Measurements from ENCODE around the gene PTK7.
A peak's percentile ranks its signal among the peaks of the same experiment; 100 is the strongest.

Gene PTK7

GRCh38 chr6:43180058-43180457 is 103.9 kb downstream of the PTK7 start:
- DNase-seq (ENCODE audit: low spot score) = no peak

- DNase-seq (ENCODE audit: low spot score) = no peak
These were observed 104.9 kb downstream of the PTK7 start for GRCh38 chr6:43180985-43181384.

GRCh38 chr6:43181621-43181941 is 105.5 kb downstream of the PTK7 start:
- no peak for DNase-seq (ENCODE audit: low spot score)

GRCh38 chr6:43181942-43182860 is 106.1 kb downstream of the PTK7 start, which contains the start of gene CUL9:
TSS of gene CUL9 (plus strand) at chr6:43182196. CDS start at chr6:43184311, 2,115 bp downstream.
- DNase-seq (ENCODE audit: low spot score) = peak; percentile 74

DNA sequence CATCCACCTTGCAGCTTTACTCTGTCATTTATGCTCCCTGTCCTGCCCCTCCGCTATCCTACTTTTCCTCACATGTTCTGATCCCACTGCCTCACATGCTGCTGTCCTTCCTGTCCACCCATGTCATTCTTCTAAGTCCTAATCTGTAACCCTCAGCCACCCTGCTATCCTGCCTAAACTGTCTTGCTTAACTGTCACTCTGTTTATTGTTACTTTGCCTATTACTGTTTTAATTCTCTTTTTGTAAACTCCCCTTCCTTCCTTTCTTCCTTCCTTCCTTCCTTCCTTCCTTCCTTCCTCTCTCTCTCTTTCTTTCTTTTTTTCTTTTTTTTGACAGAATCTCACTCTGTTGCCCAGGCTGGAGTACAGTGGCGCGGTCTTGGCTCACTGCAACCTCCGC is 107.3 kb downstream of the PTK7 start:
- no peak for DNase-seq (ENCODE audit: low spot score)

- DNase-seq (ENCODE audit: low spot score) = no peak
These were observed 108.3 kb downstream of the PTK7 start for GRCh38 chr6:43184268-43184985.

- DNase-seq (ENCODE audit: low spot score) = no peak
These were observed 109.4 kb downstream of the PTK7 start for GRCh38 chr6:43185391-43185985.

DNA sequence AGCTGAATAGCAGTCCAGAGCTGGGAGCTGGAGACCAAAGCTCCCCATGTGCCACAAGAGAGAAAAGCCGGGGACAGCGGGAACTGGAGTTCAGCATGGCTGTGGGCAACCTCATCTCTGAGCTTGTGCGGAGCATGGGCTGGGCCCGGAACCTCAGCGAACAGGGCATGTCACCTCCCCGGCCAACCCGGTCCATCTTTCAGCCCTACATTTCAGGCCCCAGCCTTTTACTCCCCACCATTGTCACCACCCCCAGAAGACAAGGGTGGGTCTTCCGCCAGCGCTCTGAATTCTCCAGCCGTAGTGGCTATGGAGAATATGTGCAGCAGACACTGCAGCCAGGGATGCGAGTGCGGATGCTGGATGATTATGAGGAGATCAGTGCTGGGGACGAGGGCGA is 109.9 kb downstream of the PTK7 start:
- DNase-seq (ENCODE audit: low spot score) = no peak

DNA sequence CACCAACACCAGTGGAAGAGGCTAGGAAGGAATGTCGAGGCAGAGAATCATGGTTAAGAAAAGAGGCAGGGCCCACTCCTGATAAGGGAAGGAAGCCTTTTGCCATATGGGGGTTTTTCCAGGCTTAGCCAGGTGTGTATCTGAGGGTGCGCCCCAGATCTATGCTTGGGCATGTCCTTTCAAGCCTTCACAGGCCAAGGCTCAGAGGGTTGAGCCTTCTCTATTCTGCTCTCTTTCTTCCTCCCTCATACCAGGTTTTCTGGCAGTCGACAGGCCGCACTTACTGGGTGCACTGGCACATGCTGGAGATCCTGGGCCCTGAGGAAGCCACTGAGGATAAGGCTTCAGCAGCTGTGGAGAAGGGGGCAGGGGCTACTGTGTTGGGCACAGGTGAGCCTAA is 110.6 kb downstream of the PTK7 start:
- no peak for DNase-seq (ENCODE audit: low spot score)

DNA sequence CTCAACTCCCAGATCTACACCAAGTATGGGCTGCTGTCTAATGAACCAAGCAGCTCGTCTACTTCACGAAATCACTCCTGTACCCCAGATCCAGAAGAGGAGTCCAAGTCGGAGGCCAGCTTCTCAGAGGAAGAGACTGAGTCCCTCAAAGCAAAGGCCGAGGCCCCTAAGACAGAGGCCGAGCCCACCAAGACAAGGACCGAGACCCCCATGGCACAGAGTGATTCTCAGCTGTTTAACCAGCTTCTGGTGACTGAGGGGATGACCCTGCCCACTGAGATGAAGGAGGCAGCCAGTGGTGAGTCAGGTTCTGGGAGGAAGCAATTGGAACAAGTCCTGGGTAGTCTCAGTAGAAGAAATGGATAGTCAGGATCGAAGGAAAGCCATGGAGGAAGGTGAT is 111.7 kb downstream of the PTK7 start:
- no peak for DNase-seq (ENCODE audit: low spot score)

GRCh38 chr6:43188426-43188825 is 112.3 kb downstream of the PTK7 start:
- no peak for DNase-seq (ENCODE audit: low spot score)

GRCh38 chr6:43189776-43190304 is 113.7 kb downstream of the PTK7 start:
- DNase-seq (ENCODE audit: low spot score) = no peak

DNA sequence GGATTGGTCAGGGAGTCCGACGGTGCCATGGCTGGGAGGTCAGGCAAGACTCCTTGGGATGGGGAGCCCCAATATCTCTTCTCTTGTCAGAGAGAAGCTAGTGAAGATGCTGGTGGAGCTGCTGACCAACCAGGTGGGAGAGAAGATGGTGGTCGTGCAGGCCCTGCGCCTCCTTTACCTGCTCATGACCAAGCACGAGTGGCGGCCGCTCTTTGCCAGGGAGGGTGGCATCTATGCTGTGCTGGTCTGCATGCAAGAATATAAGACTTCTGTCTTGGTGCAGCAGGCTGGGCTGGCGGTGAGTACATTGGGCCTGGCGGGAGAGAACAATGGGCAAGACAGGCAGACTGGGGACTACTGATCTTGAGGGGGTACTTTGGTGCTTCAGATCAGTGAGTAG is 116.8 kb downstream of the PTK7 start:
- no peak for DNase-seq (ENCODE audit: low spot score)

GRCh38 chr6:43193929-43194328 is 117.8 kb downstream of the PTK7 start:
- DNase-seq (ENCODE audit: low spot score) = no peak

GRCh38 chr6:43196337-43196736 is 120.2 kb downstream of the PTK7 start:
- no peak for DNase-seq (ENCODE audit: low spot score)

- DNase-seq (ENCODE audit: low spot score) = no peak
These were observed 123.8 kb downstream of the PTK7 start for GRCh38 chr6:43199912-43200311.

DNA sequence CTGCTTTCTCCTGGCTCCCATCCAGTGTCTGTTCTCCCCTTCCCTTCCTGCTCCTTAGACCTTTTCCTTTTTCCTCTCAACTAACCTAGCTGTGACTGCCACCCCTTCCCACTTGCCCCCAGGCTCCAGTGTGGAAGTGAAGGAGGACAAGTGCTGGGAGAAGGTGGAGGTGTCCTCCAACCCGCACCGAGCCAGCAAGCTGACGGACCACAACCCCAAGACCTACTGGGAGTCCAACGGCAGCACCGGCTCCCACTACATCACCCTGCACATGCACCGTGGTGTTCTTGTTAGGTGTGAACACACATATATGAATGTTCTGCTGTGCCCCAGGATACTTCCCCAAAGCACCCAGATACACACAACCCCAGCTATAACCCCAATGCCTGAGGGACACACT is 124.4 kb downstream of the PTK7 start:
- no peak for DNase-seq (ENCODE audit: low spot score)

DNA sequence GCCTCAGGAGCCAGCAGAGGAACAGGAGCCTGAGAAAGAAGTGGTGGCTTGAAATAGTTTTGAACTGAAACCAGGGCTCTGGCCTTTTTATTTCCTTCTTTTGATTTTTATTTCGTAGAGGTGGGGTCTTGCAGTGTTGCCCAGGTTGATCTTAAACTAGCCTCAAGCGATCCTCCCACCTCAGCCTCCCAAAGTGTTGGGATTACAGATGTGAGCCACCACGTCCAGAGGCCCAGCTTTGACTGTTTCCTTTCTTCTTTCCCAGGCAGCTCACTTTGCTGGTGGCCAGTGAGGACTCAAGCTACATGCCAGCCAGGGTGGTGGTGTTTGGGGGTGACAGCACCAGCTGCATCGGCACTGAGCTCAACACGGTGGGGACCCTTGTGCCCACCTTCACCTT is 126.3 kb downstream of the PTK7 start:
- no peak for DNase-seq (ENCODE audit: low spot score)

GRCh38 chr6:43203029-43203717 is 127.1 kb downstream of the PTK7 start:
- DNase-seq (ENCODE audit: low spot score) = no peak

GRCh38 chr6:43203718-43204095 is 127.6 kb downstream of the PTK7 start:
- no peak for DNase-seq (ENCODE audit: low spot score)

- no peak for DNase-seq (ENCODE audit: low spot score)
These were observed 128.4 kb downstream of the PTK7 start for GRCh38 chr6:43204271-43205105.

Data from pons (tissue), 1 donor.